HepG2 (cell line): ENCODE data around the gene CCDC34. TPM values are rescaled to one million over a fixed set of nuclear protein-coding genes. Genes with fewer than 3 reads are reported as not detected.

Source experiments
- ATAC-seq: fragments of 200-7000 bp; cut with Tn5 transposase; 3 replicates; pipeline ENCODE4 v1.9.1; 2020; ENCODE audit warnings: mild to moderate bottlenecking, moderate library complexity
- BruUV-seq: library from RNA; stranded (reverse); fragments of 400-500 nt; replicated peaks from 2 replicates; lab custom pipeline; 2021; lab: Mats Ljungman, UMichigan
- CTCF ChIA-PET: fragments of 300-600 bp; formaldehyde crosslinking; extraction: SDS; loops from one replicate; lab custom pipeline; 2021; ENCODE audit warnings: low total read pairs, inconsistent platforms, low intra/inter-chr PET ratio; lab: Yijun Ruan, JAX
- POLR2A ChIA-PET: fragments of 350-600 bp; sonication (Branson Sonifier 250); formaldehyde crosslinking; loops from one replicate; lab custom pipeline; 2020; ENCODE audit warnings: antibody characterized with exemption, inconsistent platforms; lab: Yijun Ruan, JAX
- DNase-seq: peaks from one replicate; pipeline ENCODE4 v3.0.0-alpha.2; 2015; ENCODE audit warnings: low spot score
- FAIRE-seq: peaks from 3 replicates; lab custom pipeline; 2011; peaks lifted over from hg19 to GRCh38; lab: Jason Lieb, UNC
- H2AFZ ChIP-seq: one replicate; pipeline ENCODE4 v1.6.1; 2011; ENCODE audit warnings: low read length, inconsistent platforms
- H3K27ac ChIP-seq: fragments of 300-600 bp; 3 replicates; pipeline ENCODE4 v1.8.0; 2011; ENCODE audit warnings: mixed run types, mild to moderate bottlenecking, mixed read lengths, low read length, inconsistent platforms; ENCODE audit not compliant: insufficient read depth; ENCODE audit errors: extremely low read length
- H3K27me3 ChIP-seq, 2 experiments: fragments of 200-600 bp in 1 of 2; 2 replicates in 1 of 2; 3 replicates in 1 of 2; pipeline versions ENCODE4 v1.6.0 to v1.8.0; 2011; ENCODE audit warnings: low read length in 2 of 2, mild to moderate bottlenecking in 2 of 2, moderate library complexity in 2 of 2, inconsistent platforms in 1 of 2; ENCODE audit not compliant: insufficient read depth in 2 of 2, control insufficient read depth in 1 of 2
- H3K36me3 ChIP-seq, 2 experiments: fragments of 200-600 bp in 1 of 2; replicated peaks in 1 of 2; 2 replicates in 1 of 2; 3 replicates in 1 of 2; pipeline versions ENCODE4 v1.5.1 to v1.8.0; 2011; ENCODE audit warnings: low read length in 2 of 2, inconsistent platforms in 1 of 2; ENCODE audit not compliant: insufficient read depth in 2 of 2, control insufficient read depth in 1 of 2
- H3K4me1 ChIP-seq: 2 replicates; pipeline ENCODE4 v1.5.1; 2012; ENCODE audit warnings: low read length, inconsistent platforms; ENCODE audit not compliant: insufficient read depth
- H3K4me2 ChIP-seq: 2 replicates; pipeline ENCODE4 v1.6.0; 2011; ENCODE audit warnings: low read depth, low read length, inconsistent platforms
- H3K4me3 ChIP-seq, 3 experiments: fragments of 200-600 bp in 1 of 3; sonication (generic), shearing (Covaris generic) in 1 of 3; replicated peaks in 1 of 3; 2 replicates each; pipeline ENCODE4 v1.5.1; 2011 to 2016; ENCODE audit warnings: low read length in 3 of 3, inconsistent platforms in 2 of 3, low read depth in 2 of 3, mild to moderate bottlenecking in 2 of 3, control low read depth in 1 of 3, mixed read lengths in 1 of 3; ENCODE audit not compliant: insufficient read depth in 1 of 3
- H3K79me2 ChIP-seq: one replicate; pipeline ENCODE4 v1.6.1; 2011; ENCODE audit warnings: low read length, inconsistent platforms; ENCODE audit not compliant: insufficient read depth
- H3K9ac ChIP-seq: 2 replicates; pipeline ENCODE4 v1.6.0; 2011; ENCODE audit warnings: mild to moderate bottlenecking, low read depth, low read length, inconsistent platforms; ENCODE audit not compliant: insufficient read depth
- H3K9me3 ChIP-seq: 2 replicates; pipeline ENCODE4 v1.5.1; 2012; ENCODE audit warnings: mild to moderate bottlenecking, low read length
- H4K20me1 ChIP-seq: 2 replicates; pipeline ENCODE4 v1.6.0; 2011; ENCODE audit warnings: inconsistent platforms, mild to moderate bottlenecking, low read length, moderate library complexity; ENCODE audit not compliant: insufficient read depth
- CEBPB ChIP-seq: IDR thresholded peaks from 2 replicates; pipeline ENCODE4 v1.6.1; 2011; ENCODE audit warnings: low read depth, low read length, improper control_type of control experiment, borderline replicate concordance
- JDP2 ChIP-seq: sonication (generic); formaldehyde crosslinking; IDR thresholded peaks from 2 replicates; pipeline ENCODE4 v1.8.1; 2022; ENCODE audit warnings: missing genetic modification reagents, borderline replicate concordance
- KLF12 ChIP-seq: sonication (generic); formaldehyde crosslinking; IDR thresholded peaks from 2 replicates; pipeline ENCODE4 v1.4.0; 2020; ENCODE audit warnings: missing genetic modification reagents, borderline replicate concordance
- MAFK ChIP-seq, 2 experiments: IDR thresholded peaks in 1 of 2; conservative IDR thresholded peaks in 1 of 2; 2 replicates each; pipeline ENCODE4 v1.6.1; 2011; ENCODE audit warnings: improper control_type of control experiment in 2 of 2, low read length in 2 of 2
- TGIF2 ChIP-seq: IDR thresholded peaks from 2 replicates; pipeline ENCODE4 v1.6.1; 2016; ENCODE audit warnings: control low read depth, missing compliant biosample characterization
- ZBTB14 ChIP-seq: sonication (generic); formaldehyde crosslinking; IDR thresholded peaks from 2 replicates; pipeline ENCODE4 v1.4.0; 2020; ENCODE audit warnings: missing genetic modification reagents
- ZNF30 ChIP-seq: sonication (generic); formaldehyde crosslinking; IDR thresholded peaks from 2 replicates; pipeline ENCODE4 v1.5.0; 2020; ENCODE audit warnings: mild to moderate bottlenecking, missing genetic modification reagents
- WGBS: methylation state at CpG from one replicate; pipeline ENCODE4 v1.1.6; 2017; ENCODE audit warnings: low lambda C conversion rate; 5-methylcytosine and 5-hydroxymethylcytosine counted together
- in situ Hi-C: cut with HindIII; loops from 2 replicates; pipeline ENCODE4 v1.10.0; 2017; ENCODE audit warnings: low pct_unique_long_range_greater_than_20kb; ENCODE audit not compliant: extremely low pct_ligation_motif_present
- intact Hi-C: fragments of 100-400 bp; cut with micrococcal nuclease; formaldehyde crosslinking; loops from one replicate; pipeline ENCODE4 v1.10.0; 2022; ENCODE audit not compliant: unreplicated experiment
- polyA plus RNA-seq, 8 experiments: library from polyadenylated mRNA; depleted of rRNA in 3 of 8; stranded (reverse) in 7 of 8; unstranded in 1 of 8; fragments of >200 nt; fragmentation: Illumina TruSeq in 4 of 8; extraction: Trizol in 4 of 8; gene quantifications; 2 replicates each; pipeline versions ENCODE4 v1.2.1 to v1.2.3, GENCODE V29; 2011 to 2016; ENCODE audit warnings: low read depth in 4 of 8, missing spikeins in 1 of 8, mixed read lengths in 1 of 8; ENCODE audit not compliant: insufficient read depth in 1 of 8
- total RNA-seq, 5 experiments: library from RNA; depleted of rRNA; stranded (reverse); fragments of >200 nt; fragmentation: Illumina TruSeq; extraction: Trizol; gene quantifications; 2 replicates each; pipeline ENCODE4 v1.2.3, GENCODE V29; 2016; ENCODE audit warnings: low read depth in 1 of 5

The CCDC34 gene
- total and polyA plus RNA-seq, 2 of the 13 experiments (the other 11 are each of a cell fraction or from before 2014, with no cell fraction given), result 7.6 to 34.3 TPM

- TF ChIP-seq JDP2, result no peak
- no peak for TF ChIP-seq ZNF30
- no peak for TF ChIP-seq MAFK (conservative IDR thresholded peaks at IDR 0.05 in 1 of 2, IDR thresholded peaks at IDR 0.05 in 1 of 2; ENCODE audit: low read length in 2 of 2)
- TF ChIP-seq TGIF2, result no peak
- TF ChIP-seq ZBTB14 (CRISPR knock-in tag), result no peak
- DNase-seq (no peak), ATAC-seq (peak; percentile 12), FAIRE-seq (peak; percentile 60)
- Histone ChIP-seq H4K20me1 (no peaks in the 10 kb centered on the region; the same call in 1 of the 2 replicates), H3K27ac (peak overlapping the region; percentile 76), H3K36me3 (no peaks in the 10 kb centered on the region), H3K4me2 (peak overlapping the region; percentile 96), H3K79me2 (peaks cover 13% of the 10 kb centered on the region), H3K4me3 (peak overlapping the region; percentile 59 to 88 (median 66); a peak in 5 of 6 replicates), H3K9me3 (no peaks in the 10 kb centered on the region), H3K9ac (peak overlapping the region; percentile 80), H3K4me1 (peaks cover 57% of the 10 kb centered on the region), H2AFZ (no peak overlapping the region), H3K27me3 (no peaks in the 10 kb centered on the region; a peak in 1 of 5 replicates)
- no TSS peak for BruUV-seq
- POLR2A ChIA-PET, result no interaction called here
- intact Hi-C loops (loop anchor here (5.0 kb wide), 2 partner anchors 40 to 160 kb away; no protein-coding TSS in a partner anchor), in situ Hi-C loops (loop anchor here (5.0 kb wide), 1 partner anchor 180 kb away; no protein-coding TSS in a partner anchor)
- CTCF ChIA-PET, result no interaction called here
- WGBS, result 67% methylated on average over 8 of the region's 8 CpGs
Measured at GRCh38 chr11:27361649-27362431, 1.2 kb downstream of the CCDC34 start.

GRCh38 chr11:27358296-27358695 is 4.7 kb downstream of the CCDC34 start:
- Histone ChIP-seq H3K79me2 (peaks cover 16% of the 10 kb centered on the region), H3K4me2 (no peak overlapping the region)
- in situ Hi-C loops, result no loop called here
- POLR2A ChIA-PET, result interaction anchor here (1.7 kb wide), 1 partner anchor 10 kb away, joined by 3 read pairs; no protein-coding TSS in a partner anchor
- TF ChIP-seq KLF12 (CRISPR knock-in tag) (no peak), CEBPB (peak; percentile 24; the same call in 1 of the 2 replicates)
- TF ChIP-seq, all 625 proteins: peak for 1
- Histone ChIP-seq H3K9ac (no peak overlapping the region), H3K4me1 (peaks cover 65% of the 10 kb centered on the region), H3K4me3 (no peak overlapping the region), H2AFZ (no peak overlapping the region), H3K9me3 (no peaks in the 10 kb centered on the region), H4K20me1 (no peaks in the 10 kb centered on the region), H3K27me3 (no peaks in the 10 kb centered on the region; a peak in 1 of 5 replicates), H3K27ac (peak overlapping the region; percentile 5), H3K36me3 (no peaks in the 10 kb centered on the region)
- intact Hi-C loops, result no loop called here
- no TSS peak for BruUV-seq
- WGBS, result 91% methylated on average over 1 of the region's 1 CpG
- DNase-seq, result no peak
- no peak for FAIRE-seq
- ATAC-seq, result no peak
- CTCF ChIA-PET, result no interaction called here
